Fibroblast of the conjunctiva (primary cell): ENCODE measurements around the gene FAM149B1.

Experiments used
- DNase-seq: peaks from one replicate; pipeline ENCODE4 v3.0.0-alpha.2; 2010; ENCODE audit warnings: low read depth

Gene FAM149B1

DNA sequence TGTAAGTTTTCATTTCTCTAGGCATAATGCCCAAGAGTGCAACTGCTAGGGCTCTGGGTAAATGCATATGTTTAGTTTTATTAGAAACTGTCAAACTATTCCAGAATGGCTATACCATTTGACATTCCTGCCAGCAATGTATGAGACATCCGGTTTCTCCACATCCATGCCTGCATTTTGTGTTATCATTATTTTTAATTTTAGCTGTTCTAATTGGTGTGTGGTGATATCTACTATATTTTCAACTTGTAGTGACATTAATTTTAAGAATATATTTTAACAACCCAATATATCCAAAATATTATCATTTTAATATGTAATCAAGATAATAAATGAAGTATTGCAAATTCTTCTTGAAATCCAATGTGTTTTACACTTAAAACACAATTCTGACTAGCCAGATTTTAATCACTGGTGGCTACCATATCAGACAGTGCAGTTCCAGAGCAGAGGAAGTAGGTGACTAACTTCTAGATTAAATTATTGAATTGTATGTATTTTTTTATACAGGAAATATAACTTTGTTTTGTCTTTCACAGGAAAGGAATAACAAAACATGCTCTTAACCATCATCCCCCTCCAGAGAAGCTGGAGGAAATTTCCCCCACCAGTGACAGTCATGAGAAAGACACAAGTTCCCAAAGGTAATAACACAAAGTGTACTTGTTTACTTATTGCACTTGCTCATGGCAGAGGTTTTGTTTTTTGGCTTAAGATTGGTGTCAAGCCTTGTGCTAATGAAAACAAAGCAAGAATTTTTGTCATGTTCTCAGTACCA lies 6.4 kb downstream of the FAM149B1 start:
- no peak for DNase-seq

DNA sequence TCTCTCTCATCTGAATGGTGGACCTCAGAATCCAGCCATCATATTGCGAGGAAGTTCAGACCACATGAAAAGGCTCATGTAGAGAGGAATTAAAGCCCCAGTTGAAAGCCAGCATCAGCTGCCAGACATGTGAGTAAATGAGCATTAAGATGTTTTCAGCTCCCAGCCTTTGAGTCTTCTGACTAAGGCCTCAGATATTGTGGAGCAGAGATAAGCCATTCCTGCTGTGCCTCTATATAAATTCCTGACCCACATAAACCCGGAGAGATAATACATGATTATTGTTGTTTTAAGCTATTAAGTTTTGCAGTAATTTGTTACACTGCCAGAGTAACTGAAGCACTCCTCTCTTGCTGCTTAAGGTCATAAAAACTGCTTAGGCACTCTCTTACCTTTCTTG lies 14.6 kb downstream of the FAM149B1 start:
- DNase-seq, result no peak

DNA sequence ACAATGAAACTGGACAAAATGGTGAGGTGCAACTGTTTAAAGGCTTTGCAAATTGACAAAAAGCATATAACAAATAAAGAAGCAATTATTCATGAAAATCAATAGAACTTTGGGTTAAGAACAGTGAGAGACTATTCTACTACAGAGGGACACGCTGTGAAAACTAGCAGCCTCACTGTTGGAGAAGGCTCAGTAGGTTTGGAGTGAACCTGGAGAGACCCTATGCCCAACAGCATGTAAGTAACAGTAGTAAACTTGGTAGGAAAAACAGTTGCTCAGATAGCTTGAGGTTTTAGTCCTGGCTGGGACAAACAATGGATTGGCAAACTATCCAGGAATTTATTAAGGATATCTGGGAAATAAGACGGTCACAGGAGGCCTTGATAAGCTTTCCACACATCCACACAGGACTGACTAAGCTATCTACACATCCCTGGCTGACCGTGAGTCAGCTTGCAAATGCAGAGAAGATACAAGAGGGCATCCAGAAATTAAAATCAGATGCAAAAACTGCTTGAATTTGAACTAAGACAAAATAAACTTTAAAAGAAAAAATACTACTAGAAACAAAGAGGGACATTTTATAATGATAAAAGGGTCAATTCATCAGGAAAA lies 15.9 kb downstream of the FAM149B1 start:
- no peak for DNase-seq

DNA sequence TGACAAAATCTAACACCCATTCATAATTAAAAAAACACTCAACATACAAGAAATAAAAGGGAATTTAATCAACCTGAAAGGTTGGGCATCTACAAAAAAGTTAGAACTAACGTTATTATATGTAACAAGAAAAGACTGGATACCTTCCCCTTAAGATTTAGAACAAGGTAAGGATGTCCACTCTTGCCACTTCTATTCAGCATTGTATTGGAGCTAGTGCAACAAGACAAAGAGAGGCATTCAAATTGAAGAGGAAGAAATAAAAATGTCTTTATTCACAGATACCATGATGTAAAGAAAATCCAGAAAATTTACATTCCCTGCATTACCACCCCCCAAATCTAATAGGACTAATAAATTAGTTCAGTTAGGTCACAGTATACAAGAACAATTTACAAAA lies 18.3 kb downstream of the FAM149B1 start:
- DNase-seq, result no peak

DNA sequence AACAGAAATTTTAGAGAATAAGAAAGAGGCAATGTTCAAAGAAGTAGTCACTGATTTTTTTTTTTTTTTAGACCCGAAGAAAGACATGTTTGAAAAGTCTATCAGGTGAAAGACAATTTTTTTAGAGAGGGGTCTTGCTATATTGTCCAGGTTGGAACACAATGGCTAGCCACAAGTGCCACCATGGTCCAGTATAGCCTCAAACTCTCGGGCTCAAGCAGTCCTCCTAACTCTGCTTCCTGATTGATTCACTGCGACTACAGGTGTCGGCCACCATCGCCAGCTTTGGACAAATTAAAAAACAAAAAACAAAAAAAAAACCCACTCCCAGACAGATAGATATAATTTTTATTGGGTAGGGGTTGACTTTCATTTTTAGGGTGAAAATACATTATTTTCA lies 22.3 kb downstream of the FAM149B1 start:
- DNase-seq, result no peak

DNA sequence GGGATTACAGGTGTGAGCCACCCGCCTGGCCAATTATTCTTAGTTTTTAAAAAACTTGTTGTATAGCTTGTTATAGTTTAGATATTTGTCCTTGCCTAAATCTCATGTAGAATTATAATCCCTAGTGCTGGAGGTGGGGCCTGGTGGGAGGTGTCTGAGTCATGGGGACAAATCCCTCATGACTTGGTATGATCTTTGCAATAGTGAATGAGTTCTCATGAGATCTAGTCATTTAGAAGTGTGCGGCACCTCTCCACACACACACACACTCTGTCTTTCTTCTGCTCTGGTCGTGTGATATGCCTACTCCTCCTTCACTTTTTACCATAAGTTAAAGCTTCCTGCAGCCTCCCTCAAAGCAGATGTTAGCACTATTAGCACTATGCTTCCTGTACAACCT lies 37.2 kb downstream of the FAM149B1 start:
- no peak for DNase-seq

DNA sequence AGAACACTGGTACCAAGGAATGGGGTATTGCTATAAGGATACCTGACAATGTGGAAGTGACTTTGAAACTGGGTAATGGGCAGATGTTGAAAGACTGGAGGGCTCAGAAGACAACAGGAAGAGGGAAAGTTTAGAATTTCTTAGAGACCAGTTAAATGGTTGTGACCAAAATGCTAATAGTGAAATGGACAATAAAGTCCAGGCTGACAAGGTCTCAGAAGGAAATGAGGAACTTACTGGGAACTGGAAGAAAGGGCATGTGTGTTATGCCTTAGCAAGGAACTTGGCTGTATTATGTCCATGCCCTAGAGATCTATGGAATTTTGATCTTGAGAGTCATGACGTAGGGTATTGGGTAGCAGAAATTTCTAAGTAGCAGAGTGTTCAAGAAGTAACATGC lies 38.0 kb downstream of the FAM149B1 start:
- DNase-seq, result no peak

DNA sequence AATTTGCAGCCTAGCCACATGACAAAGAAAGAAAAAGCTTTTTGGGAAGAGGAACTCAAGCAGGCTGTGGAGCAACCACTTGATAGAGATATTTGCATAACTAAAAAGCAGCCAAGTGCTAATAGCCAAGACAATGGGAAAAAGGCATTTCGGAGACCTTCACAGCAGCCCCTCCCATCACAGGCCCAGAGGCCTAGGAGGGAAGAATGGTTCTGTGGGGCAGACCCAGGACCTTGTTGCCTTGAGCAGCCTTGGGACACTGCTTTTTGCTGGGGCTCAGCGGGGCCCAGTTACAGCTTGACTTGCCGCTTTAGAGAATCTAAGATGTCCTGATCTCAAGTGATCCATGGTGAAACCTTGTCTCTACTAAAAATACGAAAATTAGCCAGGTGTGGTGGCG lies 38.5 kb downstream of the FAM149B1 start:
- DNase-seq, result no peak

DNA sequence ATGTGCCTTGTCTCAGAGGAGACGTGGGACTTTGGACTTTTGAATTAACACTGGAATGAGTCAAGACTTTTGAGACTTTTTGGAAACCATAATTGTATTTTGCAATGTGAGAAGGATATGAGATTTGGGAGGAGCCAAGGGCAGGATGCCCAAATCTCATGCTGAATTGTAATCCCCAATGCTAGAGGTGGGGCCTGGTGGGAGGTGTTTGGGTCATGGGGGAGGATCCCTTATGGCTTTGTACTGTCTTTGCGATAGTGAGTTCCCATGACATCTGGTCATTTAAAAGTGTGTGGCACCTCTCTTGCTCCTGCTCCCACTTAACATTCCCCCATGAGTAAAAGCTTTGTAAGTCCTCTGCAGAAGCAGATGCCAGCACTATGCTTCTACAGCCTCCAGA lies 40.0 kb downstream of the FAM149B1 start:
- no peak for DNase-seq

DNA sequence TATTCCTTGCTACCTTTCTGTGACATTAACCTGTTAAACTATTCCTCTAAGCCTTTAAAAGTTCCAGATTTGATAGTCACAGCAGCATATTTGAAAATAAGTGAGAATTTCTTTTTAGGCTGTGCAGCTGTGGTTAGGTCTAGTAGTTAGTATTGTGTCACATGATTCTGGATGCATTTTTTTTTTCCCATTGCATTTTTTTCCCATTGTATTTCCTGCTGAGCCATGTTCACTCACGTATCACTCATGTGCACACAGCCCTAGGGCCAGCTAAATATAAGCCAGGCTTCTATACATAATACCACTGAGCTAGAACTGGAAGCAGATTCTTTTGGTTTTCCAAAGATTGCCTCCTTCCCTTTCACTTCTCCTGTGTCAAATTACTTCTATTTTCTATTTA lies 41.8 kb downstream of the FAM149B1 start:
- no peak for DNase-seq

DNA sequence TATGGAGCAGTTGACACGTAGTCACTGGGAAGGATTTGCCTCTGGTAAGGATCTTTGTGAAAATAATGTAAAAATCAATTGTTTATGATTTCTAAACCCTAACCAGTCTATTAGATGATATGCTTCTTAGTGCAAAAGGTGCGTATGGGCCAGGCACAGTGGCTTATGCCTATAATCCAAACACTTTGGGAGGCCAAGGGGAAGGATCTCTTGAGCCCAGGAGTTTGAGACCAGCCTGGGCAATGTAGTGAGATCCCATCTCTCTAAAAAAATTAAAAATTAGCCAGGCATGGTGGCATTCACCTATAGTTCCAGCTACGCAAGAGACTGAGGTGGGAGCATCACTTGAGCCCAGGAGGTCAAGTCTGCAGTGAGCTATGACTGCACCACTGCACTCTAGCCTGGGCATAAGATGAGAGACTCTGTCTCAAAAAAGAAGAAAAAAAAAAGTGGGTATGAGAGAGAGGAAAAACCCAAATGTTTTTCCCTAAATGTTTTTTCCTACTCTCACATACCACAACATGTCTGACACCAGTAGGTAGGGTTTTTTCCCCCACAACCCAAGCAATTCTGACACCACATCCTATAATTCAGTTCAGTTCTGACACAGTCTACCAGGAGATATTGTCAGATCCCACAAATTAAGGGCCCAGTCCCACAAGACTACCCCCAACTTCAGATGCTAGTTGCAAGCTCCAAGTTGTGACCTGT lies 42.6 kb downstream of the FAM149B1 start:
- no peak for DNase-seq

DNA sequence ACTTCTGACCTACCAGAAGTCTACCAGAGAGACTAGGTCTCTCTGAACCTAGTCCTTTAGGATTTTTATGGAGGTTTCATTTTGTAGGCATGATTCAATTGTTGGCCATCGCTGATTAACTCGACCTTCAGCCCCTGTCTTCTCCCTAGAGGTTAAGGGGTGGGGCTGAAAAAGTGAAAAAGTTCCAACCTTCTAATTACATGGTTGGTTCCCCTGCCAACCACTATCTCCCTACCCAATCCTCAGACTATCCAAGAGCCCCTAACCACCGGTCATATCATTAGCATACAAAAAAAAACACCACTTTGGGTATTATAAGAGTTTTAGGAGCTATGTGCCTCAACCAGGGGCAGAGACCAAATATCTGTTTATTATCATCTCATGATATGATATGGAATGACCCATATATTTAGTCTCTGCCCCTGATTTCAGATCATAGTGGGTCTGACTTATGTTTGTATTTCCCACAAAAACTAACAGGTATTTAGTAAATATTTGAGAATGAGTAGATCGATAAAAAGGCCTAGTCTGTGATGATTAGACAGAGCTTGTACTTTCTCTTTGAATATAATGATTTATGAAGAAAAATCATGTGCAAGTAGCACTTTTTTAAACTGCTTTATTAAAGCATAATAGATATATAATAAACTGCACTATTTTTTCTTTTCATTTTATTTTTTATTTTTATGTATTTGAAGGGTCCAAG lies 43.3 kb downstream of the FAM149B1 start:
- DNase-seq, result no peak

DNA sequence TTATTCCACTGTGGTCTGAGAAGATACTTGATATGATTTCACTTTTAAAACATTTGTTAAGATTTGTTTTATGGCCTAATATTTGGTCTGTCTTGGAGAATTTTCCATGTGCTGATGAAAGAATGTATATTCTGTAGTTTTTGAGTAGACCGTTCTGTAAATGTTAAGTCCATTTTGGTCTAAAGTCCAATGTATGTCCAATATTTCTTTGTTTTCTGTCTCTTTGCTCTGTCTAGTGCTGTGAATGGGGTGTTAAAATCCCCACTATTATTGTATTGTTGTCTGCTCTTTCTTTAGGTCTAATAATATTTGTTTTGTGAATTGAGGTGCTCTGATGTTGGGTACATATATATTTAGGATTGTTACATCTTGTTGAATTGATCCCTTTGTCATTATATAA lies 47.8 kb downstream of the FAM149B1 start:
- no peak for DNase-seq

DNA sequence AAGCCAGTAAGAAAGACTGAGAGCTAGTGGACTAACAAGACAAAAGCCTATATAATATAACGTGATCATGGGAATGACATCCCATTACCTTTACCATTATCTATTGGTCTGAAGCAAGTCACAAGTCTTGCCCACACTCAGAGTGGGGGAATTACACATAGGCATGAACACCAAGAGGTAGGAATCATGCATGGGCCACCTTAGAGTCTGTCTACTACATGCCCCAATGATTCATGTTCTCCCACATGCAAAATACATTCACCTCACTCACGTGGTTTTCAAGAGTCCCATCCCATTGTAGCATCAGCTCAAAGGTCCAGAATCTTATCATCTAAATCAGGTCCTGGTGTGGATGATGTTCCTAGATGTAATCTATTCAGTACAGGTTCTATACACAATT lies 49.7 kb downstream of the FAM149B1 start:
- DNase-seq, result no peak

DNA sequence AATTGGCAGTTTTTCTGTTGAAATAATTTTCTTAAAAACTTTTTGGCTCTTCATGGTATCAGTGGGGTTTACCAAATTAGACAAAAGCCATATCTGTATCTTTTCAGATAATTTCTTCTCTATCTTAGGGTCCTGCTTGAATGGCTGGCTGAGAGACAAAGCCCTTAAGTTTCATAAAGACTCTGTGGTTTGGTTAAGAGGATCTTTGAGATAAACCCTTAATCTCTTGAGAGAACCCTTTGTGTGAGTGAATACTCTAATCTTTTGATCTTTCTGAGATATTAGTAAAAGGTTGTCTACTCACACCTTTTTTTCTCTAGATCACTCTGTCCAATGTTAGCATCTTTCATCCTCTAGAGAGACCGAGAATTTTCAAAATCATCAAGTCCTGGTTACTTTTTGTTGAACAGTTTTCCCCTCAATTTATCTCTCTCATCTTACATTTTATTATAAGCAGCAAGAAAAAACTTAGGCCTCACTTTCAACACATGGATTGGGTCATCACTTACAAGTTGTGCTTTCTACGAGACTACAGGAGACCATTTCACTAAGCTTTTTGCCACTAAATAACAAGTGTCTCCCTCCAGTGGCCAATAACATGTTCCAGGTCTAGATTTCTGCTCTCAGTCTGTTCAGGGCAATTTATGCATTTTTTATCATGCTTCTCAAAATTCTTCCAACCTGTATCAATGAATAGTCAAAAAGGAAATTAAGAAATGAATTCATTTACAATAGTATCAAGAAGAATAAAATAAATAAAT lies 50.7 kb downstream of the FAM149B1 start:
- no peak for DNase-seq

DNA sequence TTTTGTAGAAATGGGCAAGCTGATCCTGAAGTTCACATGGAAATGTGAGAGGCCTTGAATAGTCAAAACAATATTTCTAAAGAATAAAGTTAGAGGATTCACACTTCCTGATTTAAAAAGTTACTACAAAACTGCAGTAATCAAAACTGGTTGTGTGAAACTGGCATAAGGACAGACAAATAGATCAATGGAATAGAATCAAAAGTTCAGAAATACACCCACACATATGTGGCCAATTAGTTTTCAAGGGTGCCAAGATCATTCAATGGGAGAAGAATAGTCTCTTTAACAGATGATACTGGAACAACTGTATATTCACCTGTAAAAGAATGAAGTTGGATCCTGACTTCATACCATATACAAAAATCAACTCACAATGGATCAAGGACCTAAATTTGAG lies 51.5 kb downstream of the FAM149B1 start:
- DNase-seq, result no peak

DNA sequence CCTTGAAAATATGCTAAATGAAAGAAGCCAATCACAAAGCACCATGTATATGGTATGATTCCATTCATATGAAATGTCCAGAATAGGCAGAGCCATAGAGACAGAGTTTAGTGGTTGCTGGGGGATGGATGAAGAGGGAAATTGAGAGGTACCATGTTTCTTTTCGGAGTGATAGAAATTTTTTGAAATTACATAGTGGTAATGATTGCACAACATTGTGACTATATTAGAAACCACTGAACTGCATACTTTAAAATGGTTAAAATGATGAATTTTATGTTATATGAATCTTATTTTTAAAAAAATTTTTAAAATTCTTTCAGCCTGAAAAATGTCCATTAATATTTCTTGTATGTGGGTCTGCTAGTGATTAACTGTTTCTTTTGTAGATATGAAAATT lies 53.1 kb downstream of the FAM149B1 start:
- DNase-seq, result no peak

DNA sequence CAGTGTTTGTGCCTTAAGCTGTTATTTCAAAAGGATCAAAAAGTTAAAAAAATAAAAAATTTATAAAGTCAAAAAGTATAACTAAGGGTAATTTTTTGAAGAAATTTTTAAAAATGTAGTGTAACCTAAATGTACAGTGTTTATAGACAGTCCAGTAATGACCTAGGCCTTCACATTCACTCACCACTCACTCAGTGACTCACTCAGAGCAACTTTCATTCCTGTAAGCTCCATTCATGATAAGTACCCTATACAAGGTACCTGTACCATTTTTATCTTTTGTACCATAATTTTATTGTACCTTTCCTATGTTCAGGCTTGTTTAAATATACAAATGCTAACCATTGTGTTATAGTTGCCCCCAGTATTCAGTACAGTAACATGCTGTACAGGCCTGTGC lies 57.6 kb downstream of the FAM149B1 start:
- DNase-seq, result no peak

DNA sequence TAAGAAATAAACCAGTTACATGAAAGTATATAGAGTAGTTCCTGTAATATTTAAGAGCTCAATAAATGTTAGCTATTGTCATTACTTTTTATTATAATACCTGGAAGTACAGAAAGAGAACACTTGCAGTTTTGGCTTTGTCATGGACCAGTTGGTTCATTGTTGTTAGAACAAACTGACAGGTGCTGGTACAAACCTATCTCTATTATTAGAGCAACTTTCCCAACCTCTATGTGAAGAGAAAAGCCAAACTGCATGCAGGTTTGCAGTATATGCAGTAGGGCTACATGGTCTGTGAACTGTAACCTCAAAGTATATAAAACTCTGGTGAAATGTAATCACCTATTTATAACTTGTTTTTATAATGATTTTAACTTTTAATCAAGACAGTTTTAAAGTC lies 58.7 kb downstream of the FAM149B1 start:
- DNase-seq, result no peak

DNA sequence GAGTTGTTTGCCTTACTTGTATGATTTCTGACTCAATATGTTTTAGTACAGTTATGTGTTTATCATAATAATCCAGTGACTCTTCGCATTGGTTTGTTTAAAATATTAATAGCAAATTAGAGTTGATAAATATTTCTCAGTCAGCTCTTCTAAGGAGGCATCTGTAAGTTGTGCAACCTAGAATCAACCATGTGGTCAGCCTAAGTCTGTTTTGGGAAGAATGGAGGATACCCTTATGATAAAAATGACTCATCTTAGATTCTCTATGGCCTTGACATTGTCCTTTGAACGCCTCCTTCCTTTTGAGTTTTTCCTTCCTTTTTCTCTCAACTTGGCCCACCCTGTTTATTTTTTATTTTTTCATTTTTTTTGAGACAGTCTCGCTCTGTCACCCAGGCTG lies 60.3 kb downstream of the FAM149B1 start:
- no peak for DNase-seq

DNA sequence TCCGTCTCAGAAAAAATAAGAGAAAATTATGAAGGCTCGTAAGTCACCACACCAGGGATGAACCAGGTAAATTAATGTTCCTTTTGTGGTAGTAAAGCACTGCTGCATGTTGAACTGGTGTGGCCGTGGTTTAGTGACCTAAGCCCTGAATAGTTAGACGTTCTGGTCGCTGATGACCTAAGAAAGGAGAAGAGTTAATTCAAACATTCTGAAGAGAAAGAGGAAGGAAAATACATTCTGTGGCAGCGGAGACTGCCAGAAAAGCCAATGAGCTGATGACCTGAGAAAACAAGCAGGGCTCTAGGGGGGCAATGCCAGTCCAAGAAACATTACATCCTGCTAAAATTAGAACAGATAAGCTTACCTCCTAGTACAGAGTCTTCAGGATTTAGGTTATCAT lies 61.6 kb downstream of the FAM149B1 start:
- no peak for DNase-seq

DNA sequence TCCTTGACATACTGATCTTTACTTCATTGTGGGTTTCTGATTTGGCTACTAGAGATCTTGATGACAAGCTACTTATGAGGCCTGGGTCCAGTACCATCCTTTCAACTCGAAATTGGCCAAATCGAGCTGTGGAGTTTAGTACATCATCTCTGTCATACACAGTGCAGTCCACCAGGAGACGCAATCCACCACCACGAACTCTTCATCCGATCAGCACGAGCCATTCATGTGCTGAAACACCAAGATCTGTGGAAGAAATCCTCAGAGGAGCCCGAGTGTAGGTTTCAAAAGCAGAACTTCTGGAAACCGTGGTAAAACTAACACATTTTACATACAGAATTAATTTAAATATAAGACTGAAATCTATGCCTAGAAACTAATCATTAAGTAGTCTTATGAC lies 65.0 kb downstream of the FAM149B1 start:
- DNase-seq, result no peak
